AG04449 (cell line): ENCODE data around the gene IPO7.
"Not testable (repeated sequence)": the region's sequence is repeated elsewhere in the genome, so short reads cannot be mapped to it uniquely, and the experiment has no call there.

Experiments
- CTCF ChIA-PET: fragments of 350-600 bp; formaldehyde crosslinking; extraction: SDS; loops from one replicate; lab custom pipeline; 2021; ENCODE audit warnings: antibody characterized with exemption; lab: Yijun Ruan, JAX
- POLR2A ChIA-PET: fragments of 400-600, 350-600 bp; formaldehyde crosslinking; extraction: SDS; loops from one replicate; lab custom pipeline; 2020; ENCODE audit warnings: antibody characterized with exemption, inconsistent platforms; lab: Yijun Ruan, JAX
- DNase-seq: peaks from one replicate; pipeline ENCODE4 v3.0.0-alpha.2; 2010; ENCODE audit warnings: low read depth, low spot score
- H3K4me3 ChIP-seq: 2 replicates; pipeline ENCODE4 v1.5.1; 2011; ENCODE audit warnings: low read depth, mild to moderate bottlenecking, control low read depth, low read length
- TF ChIP-seq, protein P1 (sequence below): IDR thresholded peaks from one replicate; pipeline ENCODE4 v1.5.1; 2011; ENCODE audit warnings: mild to moderate bottlenecking, moderate library complexity, low read length, control low read depth, inconsistent platforms; ENCODE audit not compliant: insufficient read depth; ENCODE audit errors: missing control alignments

IPO7 gene

DNA sequence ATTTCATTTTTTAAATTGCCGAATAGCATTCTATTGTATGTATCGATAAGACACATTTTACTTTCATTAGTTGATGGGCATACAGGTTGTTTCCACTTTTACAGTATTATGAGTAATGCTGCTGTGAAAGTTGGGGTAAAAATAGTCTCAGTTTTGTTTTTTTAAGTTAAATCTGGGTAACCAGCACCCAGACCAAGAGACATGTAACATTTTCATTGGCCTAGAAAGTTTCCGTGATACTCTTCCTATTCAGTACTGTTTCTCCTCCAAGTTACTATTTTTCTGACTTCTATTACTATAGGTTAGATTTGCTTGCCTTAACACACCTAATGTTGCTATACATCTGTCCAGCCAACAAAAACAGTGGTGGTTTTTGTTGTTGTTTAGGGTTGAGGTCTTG is 12.3 kb downstream of the IPO7 start:
- no peak for DNase-seq
- POLR2A ChIA-PET: no interaction called here

DNA sequence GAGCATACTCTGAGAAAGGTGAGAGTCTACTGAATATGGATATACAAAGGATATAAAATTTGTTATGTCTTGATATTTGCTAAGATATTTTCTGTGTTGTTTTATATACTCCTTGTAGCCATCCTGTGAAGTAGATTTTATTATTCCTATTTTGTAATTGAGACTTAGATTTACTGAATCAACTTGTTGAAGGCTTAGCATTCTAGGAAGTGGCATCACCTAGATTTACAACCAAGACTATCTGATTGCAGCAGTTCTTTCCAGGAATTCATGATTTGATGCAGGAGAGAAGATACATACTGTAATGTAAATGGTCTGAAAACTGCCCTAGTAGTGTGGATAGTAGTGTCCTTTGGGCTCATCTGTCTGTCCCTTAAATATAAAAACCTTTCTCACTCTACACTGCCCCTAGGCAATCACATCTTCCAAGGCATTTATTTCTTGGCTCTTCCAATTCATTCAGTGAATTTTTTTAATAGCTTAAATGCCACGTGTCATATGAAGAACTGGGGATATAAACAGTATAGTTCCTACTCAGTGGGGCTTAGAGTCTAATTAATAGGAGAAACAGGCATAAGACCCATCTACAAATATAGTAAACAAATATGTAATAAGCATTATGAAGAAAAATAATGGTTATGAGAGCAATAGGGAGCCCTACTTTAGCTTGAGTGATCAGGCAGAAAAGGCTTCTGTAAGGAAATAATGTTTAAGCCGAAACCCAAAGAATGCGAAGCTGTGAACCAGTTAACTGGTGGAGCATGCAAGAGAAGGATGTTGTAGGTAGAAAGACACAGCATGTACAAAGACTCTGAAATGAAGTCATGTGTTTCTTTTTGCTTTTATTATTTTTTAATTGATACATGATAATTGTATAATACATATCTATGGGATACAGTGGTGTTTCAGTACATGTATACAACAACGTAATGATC is 13.6 kb downstream of the IPO7 start:
- H3K4me3 ChIP-seq: no peak overlapping the region
- DNase-seq: no peak
- POLR2A ChIA-PET: interaction anchor here (0.5 to 1.6 kb wide), 2 partner anchors 63 to 88 kb away, joined by 3 to 5 read pairs; partner anchors contain the start of gene ZNF143
- CTCF ChIA-PET: interaction anchor here (0.6 to 1.1 kb wide), 4 partner anchors 12 to 187 kb away, joined by 3 read pairs; no protein-coding TSS in a partner anchor
- TF ChIP-seq, protein P1, sequence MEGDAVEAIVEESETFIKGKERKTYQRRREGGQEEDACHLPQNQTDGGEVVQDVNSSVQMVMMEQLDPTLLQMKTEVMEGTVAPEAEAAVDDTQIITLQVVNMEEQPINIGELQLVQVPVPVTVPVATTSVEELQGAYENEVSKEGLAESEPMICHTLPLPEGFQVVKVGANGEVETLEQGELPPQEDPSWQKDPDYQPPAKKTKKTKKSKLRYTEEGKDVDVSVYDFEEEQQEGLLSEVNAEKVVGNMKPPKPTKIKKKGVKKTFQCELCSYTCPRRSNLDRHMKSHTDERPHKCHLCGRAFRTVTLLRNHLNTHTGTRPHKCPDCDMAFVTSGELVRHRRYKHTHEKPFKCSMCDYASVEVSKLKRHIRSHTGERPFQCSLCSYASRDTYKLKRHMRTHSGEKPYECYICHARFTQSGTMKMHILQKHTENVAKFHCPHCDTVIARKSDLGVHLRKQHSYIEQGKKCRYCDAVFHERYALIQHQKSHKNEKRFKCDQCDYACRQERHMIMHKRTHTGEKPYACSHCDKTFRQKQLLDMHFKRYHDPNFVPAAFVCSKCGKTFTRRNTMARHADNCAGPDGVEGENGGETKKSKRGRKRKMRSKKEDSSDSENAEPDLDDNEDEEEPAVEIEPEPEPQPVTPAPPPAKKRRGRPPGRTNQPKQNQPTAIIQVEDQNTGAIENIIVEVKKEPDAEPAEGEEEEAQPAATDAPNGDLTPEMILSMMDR: no peak

More for the DNA sequence above, 12.3 kb downstream of the IPO7 start:
- TF ChIP-seq, protein P1: no peak
- H3K4me3 ChIP-seq: no peak overlapping the region
- CTCF ChIA-PET: no interaction called here

DNA sequence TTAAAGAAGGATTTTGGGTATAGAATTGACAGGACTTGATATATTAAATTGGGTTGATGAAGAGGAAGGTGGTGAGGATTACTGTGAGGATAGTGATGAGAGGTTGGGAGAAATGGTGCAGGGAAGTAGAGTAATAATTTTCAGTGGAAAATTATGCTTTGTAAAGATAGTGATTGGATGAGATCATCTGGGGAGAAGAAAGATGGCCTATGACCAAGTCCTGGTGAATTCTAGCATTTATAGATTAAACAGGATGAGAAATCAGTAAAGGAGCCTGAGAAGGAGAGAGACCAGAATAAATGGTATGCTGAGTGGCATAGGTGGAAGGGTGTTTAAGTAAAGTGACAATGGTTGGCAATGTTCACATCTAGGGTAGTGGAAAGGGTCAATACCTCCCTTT is 15.0 kb downstream of the IPO7 start:
- DNase-seq: no peak
- no peak overlapping the region for H3K4me3 ChIP-seq
- ChIA-PET POLR2A (no interaction called here), CTCF (interaction anchor here (1.1 kb wide), 1 partner anchor 119 kb away, joined by 3 read pairs; no protein-coding TSS in a partner anchor)
- TF ChIP-seq, protein P1: no peak

DNA sequence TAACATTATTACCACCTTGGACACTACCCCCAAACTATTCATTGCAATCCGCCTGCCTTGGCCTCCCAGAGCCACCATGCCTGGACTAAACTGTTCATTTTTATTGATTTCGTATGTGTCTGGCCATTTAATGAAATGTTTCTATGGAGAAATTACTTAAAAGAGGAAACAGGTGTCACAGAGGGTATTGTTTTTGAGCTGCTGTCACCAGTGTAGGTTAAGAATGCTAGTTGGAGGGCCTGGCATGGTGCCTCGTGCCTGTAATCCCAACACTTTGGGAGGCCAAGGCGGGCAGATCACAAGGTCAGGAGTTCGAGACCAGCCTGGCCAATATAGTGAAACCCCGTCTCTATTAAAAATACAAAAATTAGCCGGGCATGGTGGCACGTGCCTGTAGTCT is 17.4 kb downstream of the IPO7 start:
- CTCF ChIA-PET, H3K4me3 ChIP-seq, POLR2A ChIA-PET, DNase-seq: not testable (repeated sequence)

DNA sequence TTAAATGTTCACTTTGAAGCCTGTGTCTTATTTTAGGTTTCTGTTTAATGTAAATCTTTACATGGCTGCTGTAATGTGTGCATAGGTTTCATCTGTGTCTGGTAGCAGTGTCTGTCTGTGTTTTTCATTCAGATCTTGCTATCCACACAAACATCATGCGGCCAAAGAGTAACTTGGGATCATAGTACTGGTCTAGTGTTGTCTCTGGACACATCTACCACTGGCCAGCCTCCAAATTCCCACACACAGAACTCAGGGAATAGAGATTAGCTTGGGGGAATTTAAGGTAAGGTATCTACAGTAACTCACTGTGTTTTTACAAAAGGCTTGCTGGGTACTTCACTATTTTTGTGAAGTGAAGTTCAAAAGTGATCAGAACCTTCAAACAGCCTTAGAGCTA is 44.3 kb downstream of the IPO7 start:
- TF ChIP-seq, protein P1: no peak
- no peak for DNase-seq
- ChIA-PET POLR2A (no interaction called here), CTCF (interaction anchor here (1.9 kb wide), 1 partner anchor 78 kb away, joined by 8 read pairs; no protein-coding TSS in a partner anchor)
- no peak overlapping the region for H3K4me3 ChIP-seq

DNA sequence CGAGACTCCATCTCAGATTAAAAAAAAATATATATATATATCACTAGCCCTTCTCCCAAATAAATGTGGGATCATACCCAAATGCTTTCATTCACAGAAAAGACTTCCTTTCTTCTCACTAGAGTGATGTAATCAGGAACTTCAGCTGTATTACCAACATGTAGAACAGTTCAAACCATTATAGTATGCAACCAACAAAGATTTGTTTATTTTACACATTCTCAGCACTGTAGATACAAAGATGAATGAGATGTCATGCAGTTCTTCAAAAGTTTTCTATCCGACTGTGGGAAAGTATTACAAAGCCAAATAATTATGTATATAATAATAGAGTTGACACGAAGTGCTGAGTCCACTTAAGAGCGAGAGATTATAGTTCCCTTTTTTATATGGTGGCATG is 54.2 kb downstream of the IPO7 start:
- no peak for DNase-seq
- POLR2A ChIA-PET: no interaction called here
- no peak overlapping the region for H3K4me3 ChIP-seq
- CTCF ChIA-PET: interaction anchor here (1.6 to 1.8 kb wide), 2 partner anchors 9 to 69 kb away, joined by 3 to 9 read pairs; no protein-coding TSS in a partner anchor
- TF ChIP-seq, protein P1: no peak
